Small intestine (tissue), 7 donors: Measurements from ENCODE around the gene FER. TPM values are rescaled to one million over a fixed set of nuclear protein-coding genes. Genes with fewer than 3 reads are reported as not detected.
"Not testable (repeated sequence)": the region's sequence is repeated elsewhere in the genome, so short reads cannot be mapped to it uniquely, and the experiment has no call there.

Experiments used
- DNase-seq, 2 donors: peaks; one replicate each; pipeline versions ENCODE4 v3.0.0 to v3.0.0-alpha.2; 2013
- FAIRE-seq: peaks from 2 replicates; lab custom pipeline; 2012; peaks lifted over from hg19 to GRCh38; lab: Jason Lieb, UNC
- H3K27ac ChIP-seq, 3 donors: one replicate each; pipeline ENCODE4 v1.5.1; 2013; ENCODE audit warnings: low read length in 2 of 3, mild to moderate bottlenecking in 2 of 3, control low read depth in 1 of 3, inconsistent platforms in 1 of 3, low read depth in 1 of 3, moderate library complexity in 1 of 3
- H3K27me3 ChIP-seq, 3 donors: one replicate each; pipeline ENCODE4 v1.6.1; 2013; ENCODE audit warnings: low read length in 3 of 3, inconsistent platforms in 1 of 3; ENCODE audit not compliant: control insufficient read depth in 3 of 3, insufficient read depth in 3 of 3
- H3K36me3 ChIP-seq, 3 donors: one replicate each; pipeline ENCODE4 v1.6.1; 2013; ENCODE audit warnings: low read length in 3 of 3, inconsistent platforms in 1 of 3, low read depth in 1 of 3, mild to moderate bottlenecking in 1 of 3, moderate library complexity in 1 of 3; ENCODE audit not compliant: control insufficient read depth in 3 of 3, insufficient read depth in 2 of 3
- H3K4me1 ChIP-seq, 3 donors: one replicate each; pipeline ENCODE4 v1.6.1; 2013; ENCODE audit warnings: low read length in 2 of 3, inconsistent platforms in 1 of 3, low read depth in 1 of 3, mild to moderate bottlenecking in 1 of 3, moderate library complexity in 1 of 3; ENCODE audit not compliant: control insufficient read depth in 3 of 3, insufficient read depth in 2 of 3
- H3K4me3 ChIP-seq, 3 donors: one replicate each; pipeline ENCODE4 v1.5.1; 2013; ENCODE audit warnings: low read length in 3 of 3, control low read depth in 1 of 3, inconsistent platforms in 1 of 3, low read depth in 1 of 3, mild to moderate bottlenecking in 1 of 3, moderate library complexity in 1 of 3
- H3K9me3 ChIP-seq, 2 donors: one replicate each; pipeline ENCODE4 v1.6.1; 2013; ENCODE audit warnings: low read depth in 1 of 2, low read length in 1 of 2; ENCODE audit not compliant: control insufficient read depth in 2 of 2, insufficient read depth in 1 of 2
- WGBS, 3 donors: extraction: QIAGEN DNeasy Blood & Tissue Kit; methylation state at CpG; one replicate each; pipeline ENCODE4 v1.1.7; 2013; 5-methylcytosine and 5-hydroxymethylcytosine counted together
- polyA plus RNA-seq, 4 donors: library from polyadenylated mRNA; stranded (reverse) in 3 of 4; unstranded in 1 of 4; fragments of 200-250 nt in 3 of 4; fragments of 120-200 nt in 1 of 4; gene quantifications; one replicate each; pipeline versions ENCODE4 v1.2.1 to v1.2.3, GENCODE V29; 2013
- donor health status: healthy with polysubstance abuse.
- donor health status: control.
- donor health status: control.
- donor health status: Bipolar disorder and iron deficiency.
- donor health status: healthy.

FER gene
- polyA plus RNA-seq, 4 donors = 1.1 to 5.0 (median 2.3) TPM

DNA sequence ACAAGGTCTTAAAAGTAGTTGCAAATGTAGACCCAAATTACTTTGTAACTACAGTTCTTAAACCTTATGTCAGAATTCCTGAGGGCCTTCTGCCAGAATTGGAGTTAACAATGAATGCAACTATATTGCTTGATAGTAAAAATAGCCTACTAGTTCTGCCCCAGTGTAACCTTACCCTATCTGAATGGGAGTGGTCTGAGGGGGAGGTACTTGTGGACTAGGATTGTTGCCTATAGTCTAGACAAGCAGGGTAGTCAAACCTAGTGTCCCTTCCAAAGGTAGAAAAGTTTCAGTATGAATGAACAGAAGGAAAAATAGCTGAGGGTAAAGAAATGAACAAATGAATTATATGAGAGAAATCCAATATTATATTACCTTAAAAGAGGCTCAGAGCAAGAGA, 419.9 kb downstream of the FER start:
- no peaks in the 10 kb centered on the region for H3K9me3 ChIP-seq
- H3K27ac ChIP-seq = no peak overlapping the region
- no peak for DNase-seq
- H3K27me3 ChIP-seq = no peaks in the 10 kb centered on the region
- H3K36me3 ChIP-seq = no peaks in the 10 kb centered on the region
- no peak overlapping the region for H3K4me3 ChIP-seq
- H3K4me1 ChIP-seq = no peaks in the 10 kb centered on the region
- no peak for FAIRE-seq

DNA sequence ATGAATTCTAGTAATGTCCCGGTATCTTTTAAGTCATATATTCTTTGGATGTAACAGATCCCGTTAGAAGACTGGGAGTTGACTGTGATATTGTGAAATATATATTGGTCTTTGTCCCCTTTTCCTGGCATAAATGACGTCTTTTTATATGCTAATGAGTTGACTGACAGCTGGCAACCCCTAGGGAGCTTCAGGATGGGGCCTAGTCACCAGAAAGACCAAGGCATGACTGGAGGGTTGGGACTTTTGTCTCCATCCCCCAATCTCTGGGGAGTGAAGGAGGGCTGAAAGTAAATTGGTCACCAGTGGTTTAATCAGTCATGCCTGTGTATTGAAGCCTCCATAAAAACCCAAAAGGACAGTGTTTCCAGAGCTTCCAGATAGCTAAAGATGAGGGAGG, 420.5 kb downstream of the FER start:
- H3K9me3 ChIP-seq = no peaks in the 10 kb centered on the region
- no peaks in the 10 kb centered on the region for H3K36me3 ChIP-seq
- DNase-seq = no peak
- no peak overlapping the region for H3K27ac ChIP-seq
- WGBS, 3 donors = 67 to 84% (median 73%) methylated on average over 3 of the region's 3 CpGs
- no peak for FAIRE-seq
- no peaks in the 10 kb centered on the region for H3K27me3 ChIP-seq
- no peak overlapping the region for H3K4me3 ChIP-seq
- no peaks in the 10 kb centered on the region for H3K4me1 ChIP-seq

GRCh38 chr5:109170629-109171350, 423.1 kb downstream of the FER start:
- Histone ChIP-seq H3K9me3 (no peaks in the 10 kb centered on the region), H3K4me1 (no peaks in the 10 kb centered on the region), H3K4me3 (no peak overlapping the region), H3K27me3 (no peaks in the 10 kb centered on the region), H3K27ac (no peak overlapping the region), H3K36me3 (no peaks in the 10 kb centered on the region)
- no peak for DNase-seq
- no peak for FAIRE-seq
- 79 to 82% (median 79%) methylated on average over 3 of the region's 3 CpGs for WGBS, 3 donors

DNA sequence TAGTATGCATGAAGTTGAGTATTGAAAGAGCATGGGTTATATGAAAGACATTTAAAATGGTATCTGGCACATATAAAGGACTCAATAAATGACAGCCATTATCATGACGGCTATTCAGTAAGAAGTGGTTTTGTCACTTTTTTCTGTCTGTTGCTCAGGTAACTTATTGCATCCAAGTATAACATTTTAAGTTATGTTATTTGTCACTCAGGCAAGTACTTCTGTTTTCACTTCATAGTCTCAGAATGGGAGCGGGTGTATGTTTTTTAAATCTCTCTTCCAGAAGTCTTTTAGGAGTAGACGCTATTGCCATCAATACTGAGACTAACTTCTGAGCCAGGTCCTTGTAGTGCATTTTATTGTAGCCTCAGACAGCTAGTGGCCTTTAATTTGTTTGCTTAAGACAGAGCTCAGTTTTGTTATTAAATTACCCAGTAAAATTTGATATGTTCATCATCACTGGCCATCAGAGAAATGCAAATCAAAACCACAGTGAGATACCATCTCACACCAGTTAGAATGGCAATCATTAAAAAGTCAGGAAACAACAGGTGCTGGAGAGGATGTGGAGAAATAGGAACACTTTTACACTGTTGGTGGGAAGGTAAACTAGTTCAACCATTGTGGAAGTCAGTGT, 423.9 kb downstream of the FER start:
- H3K27ac ChIP-seq, H3K4me3 ChIP-seq, FAIRE-seq, H3K4me1 ChIP-seq, H3K9me3 ChIP-seq, DNase-seq, H3K36me3 ChIP-seq, H3K27me3 ChIP-seq: not testable (repeated sequence)
- WGBS, 3 donors = 93 to 98% (median 97%) methylated on average over 3 of the region's 3 CpGs

DNA sequence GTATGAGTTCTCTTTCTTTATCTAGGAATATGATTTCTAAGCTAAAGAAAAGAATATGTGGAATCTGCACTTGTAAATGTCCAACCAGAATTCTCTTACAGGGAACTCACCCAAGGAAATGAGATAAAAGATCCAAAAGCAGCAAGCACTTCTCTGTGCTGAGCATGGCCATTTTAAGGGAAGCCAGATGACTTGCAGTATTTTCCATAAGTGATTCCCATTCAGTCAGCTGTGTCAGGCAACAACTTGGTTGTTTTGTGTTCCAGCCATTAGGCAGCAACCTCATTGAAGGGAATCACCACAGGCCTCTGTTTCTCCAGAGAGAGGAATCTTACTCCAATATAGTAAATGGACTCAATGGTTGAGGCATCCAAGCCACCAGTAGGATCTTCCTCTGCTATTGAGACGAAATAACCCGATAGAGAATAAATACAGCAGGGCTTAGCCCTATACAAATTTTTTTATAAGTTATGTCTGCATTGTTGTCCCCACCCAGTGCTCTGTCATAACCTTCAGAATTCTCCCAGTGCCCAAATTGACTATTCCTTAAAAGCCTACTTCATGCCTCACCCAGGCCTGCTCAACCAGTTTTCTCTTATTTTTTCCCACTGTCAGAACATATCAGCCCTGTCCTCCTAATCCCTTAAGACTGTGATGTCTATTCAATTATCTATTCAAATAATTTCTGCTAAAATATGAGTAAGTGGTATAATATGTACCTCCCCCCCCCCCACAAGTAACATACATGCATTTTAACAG, 425.5 kb downstream of the FER start:
- 92 to 96% (median 96%) methylated on average over 2 of the region's 2 CpGs for WGBS, 3 donors
- H3K9me3 ChIP-seq = no peaks in the 10 kb centered on the region
- H3K36me3 ChIP-seq = no peaks in the 10 kb centered on the region
- H3K27me3 ChIP-seq = no peaks in the 10 kb centered on the region
- FAIRE-seq (no peak), DNase-seq (no peak)
- H3K27ac ChIP-seq = no peak overlapping the region
- H3K4me3 ChIP-seq = no peak overlapping the region
- no peaks in the 10 kb centered on the region for H3K4me1 ChIP-seq

DNA sequence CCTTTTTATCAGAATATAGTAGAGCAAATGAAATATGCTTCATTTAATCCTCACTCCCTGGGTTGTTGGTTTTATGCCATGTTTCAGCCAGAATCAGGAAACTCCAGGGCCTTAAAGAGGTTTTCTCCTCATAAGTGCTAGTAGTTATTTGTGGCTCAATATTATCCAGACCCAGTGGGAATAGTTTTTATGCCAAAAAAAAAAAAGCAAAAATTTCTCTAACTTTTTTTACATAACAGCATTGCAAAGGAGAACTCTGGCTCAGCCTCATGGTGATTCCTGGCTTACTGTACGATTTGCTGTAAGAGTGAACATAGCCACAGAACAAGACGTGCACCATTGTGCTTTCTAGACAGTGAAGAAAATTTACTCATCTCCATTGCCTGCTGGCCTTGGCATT, 429.5 kb downstream of the FER start:
- Histone ChIP-seq H3K4me3 (no peak overlapping the region), H3K4me1 (no peaks in the 10 kb centered on the region), H3K36me3 (no peaks in the 10 kb centered on the region), H3K27ac (no peak overlapping the region), H3K9me3 (no peaks in the 10 kb centered on the region), H3K27me3 (no peaks in the 10 kb centered on the region)
- FAIRE-seq = no peak
- WGBS, 3 donors = 68 to 95% (median 91%) methylated on average over 2 of the region's 2 CpGs
- no peak for DNase-seq

DNA sequence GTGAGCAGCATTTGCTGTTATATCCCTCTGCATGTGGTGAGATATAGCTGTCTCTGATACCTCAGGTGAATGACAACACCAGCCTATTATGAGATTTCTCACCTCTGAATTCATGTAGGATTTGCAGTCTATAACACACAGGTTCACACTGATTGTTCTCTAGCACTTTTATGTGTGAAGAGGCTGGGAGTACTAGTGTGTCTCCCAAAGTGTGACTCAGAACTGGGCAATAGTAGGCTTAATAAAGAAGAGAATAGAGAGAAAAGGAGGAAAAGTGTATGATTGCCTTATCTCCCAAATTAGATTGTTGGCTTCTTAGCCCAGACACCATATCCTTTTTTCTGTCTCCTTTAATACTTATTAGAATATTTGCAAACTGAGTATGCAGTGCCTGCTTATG, 430.1 kb downstream of the FER start:
- H3K27ac ChIP-seq = no peak overlapping the region
- H3K4me3 ChIP-seq = no peak overlapping the region
- H3K27me3 ChIP-seq = no peaks in the 10 kb centered on the region
- H3K36me3 ChIP-seq = no peaks in the 10 kb centered on the region
- no peaks in the 10 kb centered on the region for H3K4me1 ChIP-seq
- no peaks in the 10 kb centered on the region for H3K9me3 ChIP-seq
- DNase-seq (no peak), FAIRE-seq (no peak)

- Histone ChIP-seq H3K4me3 (no peak overlapping the region), H3K4me1 (no peaks in the 10 kb centered on the region), H3K36me3 (peaks cover 0 to 2% (median 0%) of the 10 kb centered on the region in 3 donors), H3K27me3 (no peaks in the 10 kb centered on the region), H3K9me3 (no peaks in the 10 kb centered on the region), H3K27ac (no peak overlapping the region)
- DNase-seq (no peak), FAIRE-seq (no peak)
- 95 to 96% (median 95%) methylated on average over 4 of the region's 4 CpGs for WGBS, 3 donors
Measured at GRCh38 chr5:109180668-109181067, 433.0 kb downstream of the FER start.
